HepG2 (cell line): ENCODE measurements around the gene AREL1. TPM values are rescaled to one million over a fixed set of nuclear protein-coding genes. Genes with fewer than 3 reads are reported as not detected.

ENCODE experiments used
- ATAC-seq: fragments of 200-7000 bp; cut with Tn5 transposase; 3 replicates; pipeline ENCODE4 v1.9.1; 2020; ENCODE audit warnings: mild to moderate bottlenecking, moderate library complexity
- BruUV-seq: library from RNA; stranded (reverse); fragments of 400-500 nt; replicated peaks from 2 replicates; lab custom pipeline; 2021; lab: Mats Ljungman, UMichigan
- CTCF ChIA-PET: fragments of 300-600 bp; formaldehyde crosslinking; extraction: SDS; loops from one replicate; lab custom pipeline; 2021; ENCODE audit warnings: low total read pairs, inconsistent platforms, low intra/inter-chr PET ratio; lab: Yijun Ruan, JAX
- POLR2A ChIA-PET: fragments of 350-600 bp; sonication (Branson Sonifier 250); formaldehyde crosslinking; loops from one replicate; lab custom pipeline; 2020; ENCODE audit warnings: antibody characterized with exemption, inconsistent platforms; lab: Yijun Ruan, JAX
- DNase-seq: peaks from one replicate; pipeline ENCODE4 v3.0.0-alpha.2; 2015; ENCODE audit warnings: low spot score
- FAIRE-seq: peaks from 3 replicates; lab custom pipeline; 2011; peaks lifted over from hg19 to GRCh38; lab: Jason Lieb, UNC
- H2AFZ ChIP-seq: one replicate; pipeline ENCODE4 v1.6.1; 2011; ENCODE audit warnings: low read length, inconsistent platforms
- H3K27ac ChIP-seq: fragments of 300-600 bp; 3 replicates; pipeline ENCODE4 v1.8.0; 2011; ENCODE audit warnings: mixed run types, mild to moderate bottlenecking, mixed read lengths, low read length, inconsistent platforms; ENCODE audit not compliant: insufficient read depth; ENCODE audit errors: extremely low read length
- H3K27me3 ChIP-seq, 2 experiments: fragments of 200-600 bp in 1 of 2; 2 replicates in 1 of 2; 3 replicates in 1 of 2; pipeline versions ENCODE4 v1.6.0 to v1.8.0; 2011; ENCODE audit warnings: low read length in 2 of 2, mild to moderate bottlenecking in 2 of 2, moderate library complexity in 2 of 2, inconsistent platforms in 1 of 2; ENCODE audit not compliant: insufficient read depth in 2 of 2, control insufficient read depth in 1 of 2
- H3K36me3 ChIP-seq, 2 experiments: fragments of 200-600 bp in 1 of 2; replicated peaks in 1 of 2; 2 replicates in 1 of 2; 3 replicates in 1 of 2; pipeline versions ENCODE4 v1.5.1 to v1.8.0; 2011; ENCODE audit warnings: low read length in 2 of 2, inconsistent platforms in 1 of 2; ENCODE audit not compliant: insufficient read depth in 2 of 2, control insufficient read depth in 1 of 2
- H3K4me1 ChIP-seq: 2 replicates; pipeline ENCODE4 v1.5.1; 2012; ENCODE audit warnings: low read length, inconsistent platforms; ENCODE audit not compliant: insufficient read depth
- H3K4me2 ChIP-seq: 2 replicates; pipeline ENCODE4 v1.6.0; 2011; ENCODE audit warnings: low read depth, low read length, inconsistent platforms
- H3K4me3 ChIP-seq, 3 experiments: fragments of 200-600 bp in 1 of 3; sonication (generic), shearing (Covaris generic) in 1 of 3; replicated peaks in 1 of 3; 2 replicates each; pipeline ENCODE4 v1.5.1; 2011 to 2016; ENCODE audit warnings: low read length in 3 of 3, inconsistent platforms in 2 of 3, low read depth in 2 of 3, mild to moderate bottlenecking in 2 of 3, control low read depth in 1 of 3, mixed read lengths in 1 of 3; ENCODE audit not compliant: insufficient read depth in 1 of 3
- H3K79me2 ChIP-seq: one replicate; pipeline ENCODE4 v1.6.1; 2011; ENCODE audit warnings: low read length, inconsistent platforms; ENCODE audit not compliant: insufficient read depth
- H3K9ac ChIP-seq: 2 replicates; pipeline ENCODE4 v1.6.0; 2011; ENCODE audit warnings: mild to moderate bottlenecking, low read depth, low read length, inconsistent platforms; ENCODE audit not compliant: insufficient read depth
- H3K9me3 ChIP-seq: 2 replicates; pipeline ENCODE4 v1.5.1; 2012; ENCODE audit warnings: mild to moderate bottlenecking, low read length
- H4K20me1 ChIP-seq: 2 replicates; pipeline ENCODE4 v1.6.0; 2011; ENCODE audit warnings: inconsistent platforms, mild to moderate bottlenecking, low read length, moderate library complexity; ENCODE audit not compliant: insufficient read depth
- POLR2AphosphoS2 ChIP-seq: IDR thresholded peaks from 2 replicates; pipeline ENCODE4 v1.6.1; 2011; ENCODE audit warnings: low read depth, low read length, improper control_type of control experiment
- SOX5 ChIP-seq: IDR thresholded peaks from 2 replicates; pipeline ENCODE4 v1.6.1; 2016; ENCODE audit warnings: borderline replicate concordance
- SOX6 ChIP-seq, 2 experiments: fragments of 450-650 bp in 1 of 2; sonication (generic) in 1 of 2; formaldehyde crosslinking in 1 of 2; IDR thresholded peaks; 2 replicates each; pipeline versions ENCODE4 v1.4.0 to v1.6.1; 2017 to 2020; ENCODE audit warnings: antibody characterized with exemption in 1 of 2, mild to moderate bottlenecking in 1 of 2, missing genetic modification reagents in 1 of 2
- WGBS: methylation state at CpG from one replicate; pipeline ENCODE4 v1.1.6; 2017; ENCODE audit warnings: low lambda C conversion rate; 5-methylcytosine and 5-hydroxymethylcytosine counted together
- in situ Hi-C: cut with HindIII; loops from 2 replicates; pipeline ENCODE4 v1.10.0; 2017; ENCODE audit warnings: low pct_unique_long_range_greater_than_20kb; ENCODE audit not compliant: extremely low pct_ligation_motif_present
- intact Hi-C: fragments of 100-400 bp; cut with micrococcal nuclease; formaldehyde crosslinking; loops from one replicate; pipeline ENCODE4 v1.10.0; 2022; ENCODE audit not compliant: unreplicated experiment
- polyA plus RNA-seq, 8 experiments: library from polyadenylated mRNA; depleted of rRNA in 3 of 8; stranded (reverse) in 7 of 8; unstranded in 1 of 8; fragments of >200 nt; fragmentation: Illumina TruSeq in 4 of 8; extraction: Trizol in 4 of 8; gene quantifications; 2 replicates each; pipeline versions ENCODE4 v1.2.1 to v1.2.3, GENCODE V29; 2011 to 2016; ENCODE audit warnings: low read depth in 4 of 8, missing spikeins in 1 of 8, mixed read lengths in 1 of 8; ENCODE audit not compliant: insufficient read depth in 1 of 8
- total RNA-seq, 5 experiments: library from RNA; depleted of rRNA; stranded (reverse); fragments of >200 nt; fragmentation: Illumina TruSeq; extraction: Trizol; gene quantifications; 2 replicates each; pipeline ENCODE4 v1.2.3, GENCODE V29; 2016; ENCODE audit warnings: low read depth in 1 of 5
- TF ChIP-seq, protein P1 (sequence below): sonication (generic); formaldehyde crosslinking; IDR thresholded peaks from 2 replicates; pipeline ENCODE4 v1.5.1; 2020; ENCODE audit warnings: mild to moderate bottlenecking, moderate library complexity, missing genetic modification reagents
- TF ChIP-seq, protein P2 (sequence below): sonication (generic); formaldehyde crosslinking; IDR thresholded peaks from 2 replicates; pipeline ENCODE4 v1.5.0; 2020; ENCODE audit warnings: mild to moderate bottlenecking, missing genetic modification reagents
- TF ChIP-seq, protein P3 (sequence below): sonication (generic); formaldehyde crosslinking; conservative IDR thresholded peaks from 2 replicates; pipeline ENCODE4 v1.4.0; 2020; ENCODE audit warnings: missing genetic modification reagents
- TF ChIP-seq, protein P4 (sequence below): sonication (generic); formaldehyde crosslinking; conservative IDR thresholded peaks from 2 replicates; pipeline ENCODE4 v1.8.1; 2023; ENCODE audit warnings: missing genetic modification reagents
- TF ChIP-seq, protein P5 (sequence below), 2 experiments: sonication (generic) in 1 of 2; formaldehyde crosslinking in 1 of 2; IDR thresholded peaks; 2 replicates each; pipeline versions ENCODE4 v1.4.0 to v1.6.1; 2018 to 2020; ENCODE audit warnings: missing genetic modification reagents in 2 of 2, borderline replicate concordance in 1 of 2, low read depth in 1 of 2, mild to moderate bottlenecking in 1 of 2, missing biosample characterization in 1 of 2
- TF ChIP-seq, protein P6 (sequence below): sonication (generic); formaldehyde crosslinking; conservative IDR thresholded peaks from 2 replicates; pipeline ENCODE4 v1.4.0; 2020; ENCODE audit warnings: mild to moderate bottlenecking, missing genetic modification reagents, moderate library complexity

The AREL1 gene
- total and polyA plus RNA-seq, 2 of the 13 experiments (the other 11 are each of a cell fraction or from before 2014, with no cell fraction given) = 21.3 to 25.4 TPM

DNA sequence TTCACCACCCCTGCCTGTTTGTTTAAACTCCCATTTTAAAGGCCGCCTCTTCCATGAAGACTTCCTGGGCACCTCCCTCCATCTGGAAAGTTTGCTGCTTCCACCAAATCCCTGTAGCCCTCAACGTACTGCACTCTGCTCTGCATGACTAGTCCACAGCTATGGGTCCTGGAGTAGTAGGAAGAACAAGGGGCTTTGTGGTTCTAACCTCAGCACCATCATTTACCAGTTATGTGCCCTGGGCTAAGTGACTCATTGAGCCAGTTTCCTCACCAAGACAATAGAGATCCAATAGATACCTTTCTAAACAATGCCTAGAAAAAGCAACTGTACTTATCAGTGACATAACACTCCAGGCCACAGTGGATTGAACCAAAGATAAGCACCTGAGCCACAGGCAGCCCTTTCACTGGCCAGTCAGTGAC is 92.4 kb downstream of the AREL1 start:
- DNase-seq = peak; percentile 72
- Histone ChIP-seq H3K36me3 (no peaks in the 10 kb centered on the region), H3K4me1 (peaks cover 56% of the 10 kb centered on the region), H2AFZ (no peak overlapping the region), H4K20me1 (no peaks in the 10 kb centered on the region), H3K9ac (no peak overlapping the region), H3K4me3 (no peak overlapping the region), H3K4me2 (peak overlapping the region; percentile 90), H3K79me2 (no peaks in the 10 kb centered on the region), H3K27ac (no peak overlapping the region), H3K27me3 (no peaks in the 10 kb centered on the region), H3K9me3 (no peaks in the 10 kb centered on the region)
- ChIA-PET POLR2A (interaction anchor here (4.6 kb wide), 1 partner anchor 7 kb away, joined by 28 read pairs; no protein-coding TSS in a partner anchor), CTCF (no interaction called here)
- no TSS peak for BruUV-seq
- 13% methylated on average over 2 of the region's 2 CpGs for WGBS
- in situ Hi-C loops = loop anchor here (25.0 kb wide), 1 partner anchor 167 kb away; no protein-coding TSS in a partner anchor
- intact Hi-C loops = no loop called here
- peak; percentile 14; the same call in 2 of the 3 replicates for ATAC-seq
- FAIRE-seq = no peak
- TF ChIP-seq SOX6 (IDR thresholded peaks at IDR 0.05) (no peak), SOX6 (CRISPR knock-in tag; IDR thresholded peaks at IDR 0.05) (peak; percentile 70), POLR2AphosphoS2 (no peak), SOX5 (CRISPR knock-in tag) (peak; percentile 96)
- TF ChIP-seq, protein P1, sequence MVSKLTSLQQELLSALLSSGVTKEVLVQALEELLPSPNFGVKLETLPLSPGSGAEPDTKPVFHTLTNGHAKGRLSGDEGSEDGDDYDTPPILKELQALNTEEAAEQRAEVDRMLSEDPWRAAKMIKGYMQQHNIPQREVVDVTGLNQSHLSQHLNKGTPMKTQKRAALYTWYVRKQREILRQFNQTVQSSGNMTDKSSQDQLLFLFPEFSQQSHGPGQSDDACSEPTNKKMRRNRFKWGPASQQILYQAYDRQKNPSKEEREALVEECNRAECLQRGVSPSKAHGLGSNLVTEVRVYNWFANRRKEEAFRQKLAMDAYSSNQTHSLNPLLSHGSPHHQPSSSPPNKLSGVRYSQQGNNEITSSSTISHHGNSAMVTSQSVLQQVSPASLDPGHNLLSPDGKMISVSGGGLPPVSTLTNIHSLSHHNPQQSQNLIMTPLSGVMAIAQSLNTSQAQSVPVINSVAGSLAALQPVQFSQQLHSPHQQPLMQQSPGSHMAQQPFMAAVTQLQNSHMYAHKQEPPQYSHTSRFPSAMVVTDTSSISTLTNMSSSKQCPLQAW = 0 out of 2 replicates have a peak, but pooled peaks have one; percentile 34
- TF ChIP-seq, protein P2, sequence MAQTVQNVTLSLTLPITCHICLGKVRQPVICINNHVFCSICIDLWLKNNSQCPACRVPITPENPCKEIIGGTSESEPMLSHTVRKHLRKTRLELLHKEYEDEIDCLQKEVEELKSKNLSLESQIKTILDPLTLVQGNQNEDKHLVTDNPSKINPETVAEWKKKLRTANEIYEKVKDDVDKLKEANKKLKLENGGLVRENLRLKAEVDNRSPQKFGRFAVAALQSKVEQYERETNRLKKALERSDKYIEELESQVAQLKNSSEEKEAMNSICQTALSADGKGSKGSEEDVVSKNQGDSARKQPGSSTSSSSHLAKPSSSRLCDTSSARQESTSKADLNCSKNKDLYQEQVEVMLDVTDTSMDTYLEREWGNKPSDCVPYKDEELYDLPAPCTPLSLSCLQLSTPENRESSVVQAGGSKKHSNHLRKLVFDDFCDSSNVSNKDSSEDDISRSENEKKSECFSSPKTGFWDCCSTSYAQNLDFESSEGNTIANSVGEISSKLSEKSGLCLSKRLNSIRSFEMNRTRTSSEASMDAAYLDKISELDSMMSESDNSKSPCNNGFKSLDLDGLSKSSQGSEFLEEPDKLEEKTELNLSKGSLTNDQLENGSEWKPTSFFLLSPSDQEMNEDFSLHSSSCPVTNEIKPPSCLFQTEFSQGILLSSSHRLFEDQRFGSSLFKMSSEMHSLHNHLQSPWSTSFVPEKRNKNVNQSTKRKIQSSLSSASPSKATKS = no peak
- TF ChIP-seq, protein P3, sequence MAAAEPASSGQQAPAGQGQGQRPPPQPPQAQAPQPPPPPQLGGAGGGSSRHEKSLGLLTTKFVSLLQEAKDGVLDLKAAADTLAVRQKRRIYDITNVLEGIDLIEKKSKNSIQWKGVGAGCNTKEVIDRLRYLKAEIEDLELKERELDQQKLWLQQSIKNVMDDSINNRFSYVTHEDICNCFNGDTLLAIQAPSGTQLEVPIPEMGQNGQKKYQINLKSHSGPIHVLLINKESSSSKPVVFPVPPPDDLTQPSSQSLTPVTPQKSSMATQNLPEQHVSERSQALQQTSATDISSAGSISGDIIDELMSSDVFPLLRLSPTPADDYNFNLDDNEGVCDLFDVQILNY = no peak
- TF ChIP-seq, protein P4, sequence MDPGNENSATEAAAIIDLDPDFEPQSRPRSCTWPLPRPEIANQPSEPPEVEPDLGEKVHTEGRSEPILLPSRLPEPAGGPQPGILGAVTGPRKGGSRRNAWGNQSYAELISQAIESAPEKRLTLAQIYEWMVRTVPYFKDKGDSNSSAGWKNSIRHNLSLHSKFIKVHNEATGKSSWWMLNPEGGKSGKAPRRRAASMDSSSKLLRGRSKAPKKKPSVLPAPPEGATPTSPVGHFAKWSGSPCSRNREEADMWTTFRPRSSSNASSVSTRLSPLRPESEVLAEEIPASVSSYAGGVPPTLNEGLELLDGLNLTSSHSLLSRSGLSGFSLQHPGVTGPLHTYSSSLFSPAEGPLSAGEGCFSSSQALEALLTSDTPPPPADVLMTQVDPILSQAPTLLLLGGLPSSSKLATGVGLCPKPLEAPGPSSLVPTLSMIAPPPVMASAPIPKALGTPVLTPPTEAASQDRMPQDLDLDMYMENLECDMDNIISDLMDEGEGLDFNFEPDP = no peak
- TF ChIP-seq, protein P5, sequence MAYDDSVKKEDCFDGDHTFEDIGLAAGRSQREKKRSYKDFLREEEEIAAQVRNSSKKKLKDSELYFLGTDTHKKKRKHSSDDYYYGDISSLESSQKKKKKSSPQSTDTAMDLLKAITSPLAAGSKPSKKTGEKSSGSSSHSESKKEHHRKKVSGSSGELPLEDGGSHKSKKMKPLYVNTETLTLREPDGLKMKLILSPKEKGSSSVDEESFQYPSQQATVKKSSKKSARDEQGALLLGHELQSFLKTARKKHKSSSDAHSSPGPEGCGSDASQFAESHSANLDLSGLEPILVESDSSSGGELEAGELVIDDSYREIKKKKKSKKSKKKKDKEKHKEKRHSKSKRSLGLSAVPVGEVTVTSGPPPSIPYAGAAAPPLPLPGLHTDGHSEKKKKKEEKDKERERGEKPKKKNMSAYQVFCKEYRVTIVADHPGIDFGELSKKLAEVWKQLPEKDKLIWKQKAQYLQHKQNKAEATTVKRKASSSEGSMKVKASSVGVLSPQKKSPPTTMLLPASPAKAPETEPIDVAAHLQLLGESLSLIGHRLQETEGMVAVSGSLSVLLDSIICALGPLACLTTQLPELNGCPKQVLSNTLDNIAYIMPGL (CRISPR knock-in tag; IDR thresholded peaks at IDR 0.05; ENCODE audit: borderline replicate concordance in 1 of 2, low read depth in 1 of 2) = no peak
- TF ChIP-seq, protein P6, sequence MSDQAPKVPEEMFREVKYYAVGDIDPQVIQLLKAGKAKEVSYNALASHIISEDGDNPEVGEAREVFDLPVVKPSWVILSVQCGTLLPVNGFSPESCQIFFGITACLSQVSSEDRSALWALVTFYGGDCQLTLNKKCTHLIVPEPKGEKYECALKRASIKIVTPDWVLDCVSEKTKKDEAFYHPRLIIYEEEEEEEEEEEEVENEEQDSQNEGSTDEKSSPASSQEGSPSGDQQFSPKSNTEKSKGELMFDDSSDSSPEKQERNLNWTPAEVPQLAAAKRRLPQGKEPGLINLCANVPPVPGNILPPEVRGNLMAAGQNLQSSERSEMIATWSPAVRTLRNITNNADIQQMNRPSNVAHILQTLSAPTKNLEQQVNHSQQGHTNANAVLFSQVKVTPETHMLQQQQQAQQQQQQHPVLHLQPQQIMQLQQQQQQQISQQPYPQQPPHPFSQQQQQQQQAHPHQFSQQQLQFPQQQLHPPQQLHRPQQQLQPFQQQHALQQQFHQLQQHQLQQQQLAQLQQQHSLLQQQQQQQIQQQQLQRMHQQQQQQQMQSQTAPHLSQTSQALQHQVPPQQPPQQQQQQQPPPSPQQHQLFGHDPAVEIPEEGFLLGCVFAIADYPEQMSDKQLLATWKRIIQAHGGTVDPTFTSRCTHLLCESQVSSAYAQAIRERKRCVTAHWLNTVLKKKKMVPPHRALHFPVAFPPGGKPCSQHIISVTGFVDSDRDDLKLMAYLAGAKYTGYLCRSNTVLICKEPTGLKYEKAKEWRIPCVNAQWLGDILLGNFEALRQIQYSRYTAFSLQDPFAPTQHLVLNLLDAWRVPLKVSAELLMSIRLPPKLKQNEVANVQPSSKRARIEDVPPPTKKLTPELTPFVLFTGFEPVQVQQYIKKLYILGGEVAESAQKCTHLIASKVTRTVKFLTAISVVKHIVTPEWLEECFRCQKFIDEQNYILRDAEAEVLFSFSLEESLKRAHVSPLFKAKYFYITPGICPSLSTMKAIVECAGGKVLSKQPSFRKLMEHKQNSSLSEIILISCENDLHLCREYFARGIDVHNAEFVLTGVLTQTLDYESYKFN (CRISPR knock-in tag) = no peak
